Measurements from ENCODE around the gene NR1D1. TPM values are rescaled to one million over a fixed set of nuclear protein-coding genes. Genes with fewer than 3 reads are reported as not detected.

NR1D1 gene
- total and polyA plus RNA-seq, 2 of the 8 experiments (the other 6 are each of a cell fraction or from before 2014, with no cell fraction given), result 1.5 to 4.6 TPM

GRCh38 chr17:40062329-40063186, 37.8 kb downstream of the NR1D1 start, which contains the start of gene THRA (continued):
- TF ChIP-seq NANOG (IDR thresholded peaks at IDR 0.05; ENCODE audit: insufficient read depth, low read depth, low read length, poor library complexity, severe bottlenecking), result peak; percentile 35
- TF ChIP-seq ATF3 (IDR thresholded peaks at IDR 0.05; ENCODE audit: insufficient read depth, low read depth, low read length), result no peak
- TF ChIP-seq RFX5 (IDR thresholded peaks at IDR 0.05; ENCODE audit: borderline replicate concordance, low read depth, low read length), result no peak
- 0 out of 2 replicates have a peak, but pooled peaks have one; percentile 17 for TF ChIP-seq FOSL1 (IDR thresholded peaks at IDR 0.05; ENCODE audit: insufficient read depth, low read depth, low read length)
- TF ChIP-seq RNF2 (IDR thresholded peaks at IDR 0.05; ENCODE audit: borderline replicate concordance, low read depth, low read length, missing control alignments, poor library complexity, severe bottlenecking), result no peak

All from H1 (cell line).